ENCODE results near the gene RRP15.

RRP15 gene

DNA sequence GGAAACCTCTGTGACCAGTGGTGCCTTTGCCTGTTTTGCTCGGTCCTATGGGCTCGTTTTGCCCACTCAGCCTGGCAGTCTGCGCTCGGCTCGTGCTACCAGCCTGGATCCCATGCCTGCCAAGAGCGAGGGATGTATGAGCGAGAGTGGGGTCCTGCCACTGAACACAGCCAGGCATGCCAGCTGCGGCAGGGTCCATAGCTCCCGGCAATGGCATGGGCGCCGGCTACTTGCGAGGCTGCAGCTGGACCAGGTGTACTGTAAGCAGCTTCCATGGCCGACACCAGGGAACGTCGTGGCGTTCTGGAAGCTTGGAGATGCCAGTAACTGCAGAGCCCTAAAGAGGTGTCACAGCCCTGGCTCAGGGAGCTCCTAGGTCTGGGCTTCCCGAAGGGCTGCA is 37.7 kb downstream of the RRP15 start:
- no peak overlapping the region for H3K18ac ChIP-seq (ENCODE audit: low read length)
- H4K91ac ChIP-seq (ENCODE audit: low read depth, low read length) = no peak overlapping the region
- no peaks in the 10 kb centered on the region for H3K27me3 ChIP-seq (ENCODE audit: insufficient read depth, low read length)
- no peak overlapping the region for H4K12ac ChIP-seq (ENCODE audit: low read depth, low read length)
- WGBS (ENCODE audit: extremely low coverage, insufficient coverage, insufficient read length) = no CpG with 5 or more reads among the region's 17 CpGs
- DNase-seq = no peak
- no peak overlapping the region for H3K4me2 ChIP-seq (ENCODE audit: low read length)
- H3K9me3 ChIP-seq (ENCODE audit: insufficient read depth, low read depth, low read length) = no peaks in the 10 kb centered on the region
- H3K27ac ChIP-seq (ENCODE audit: low read depth, low read length) = no peak overlapping the region
- no peak overlapping the region for H4K8ac ChIP-seq (ENCODE audit: low read depth, low read length)
- H3K79me2 ChIP-seq (ENCODE audit: control insufficient read depth, insufficient read depth, low read length, poor library complexity) = no peaks in the 10 kb centered on the region
- H3K4ac ChIP-seq (ENCODE audit: low read depth, low read length) = no peak overlapping the region
- H3K36me3 ChIP-seq (ENCODE audit: control insufficient read depth in 1 of 2, insufficient read depth in 2 of 2, low read length in 2 of 2) = peaks cover 0 to 14% of the 10 kb centered on the region in 2 experiments
- no peak overlapping the region for H2BK120ac ChIP-seq (ENCODE audit: insufficient read depth, low read length, poor library complexity)
- H2BK12ac ChIP-seq (ENCODE audit: low read length) = no peak overlapping the region
- no peak overlapping the region for H2BK5ac ChIP-seq (ENCODE audit: low read depth, low read length, poor library complexity)
- no peaks in the 10 kb centered on the region for H3K4me1 ChIP-seq (ENCODE audit: control insufficient read depth in 1 of 2, insufficient read depth in 2 of 2, low read length in 2 of 2)
- H2AK5ac ChIP-seq (ENCODE audit: low read length) = no peak overlapping the region
- no peak overlapping the region for H3K9ac ChIP-seq (ENCODE audit: low read length)
- no peak overlapping the region for H3K23ac ChIP-seq (ENCODE audit: low read length)
- no peak overlapping the region for H2AFZ ChIP-seq (ENCODE audit: insufficient read depth, low read length, poor library complexity)
- no peak overlapping the region for H3K14ac ChIP-seq (ENCODE audit: low read length)
- no peaks in the 10 kb centered on the region for H3K79me1 ChIP-seq (ENCODE audit: low read length)
- no peak overlapping the region for H3K4me3 ChIP-seq (ENCODE audit: low read depth, low read length)

DNA sequence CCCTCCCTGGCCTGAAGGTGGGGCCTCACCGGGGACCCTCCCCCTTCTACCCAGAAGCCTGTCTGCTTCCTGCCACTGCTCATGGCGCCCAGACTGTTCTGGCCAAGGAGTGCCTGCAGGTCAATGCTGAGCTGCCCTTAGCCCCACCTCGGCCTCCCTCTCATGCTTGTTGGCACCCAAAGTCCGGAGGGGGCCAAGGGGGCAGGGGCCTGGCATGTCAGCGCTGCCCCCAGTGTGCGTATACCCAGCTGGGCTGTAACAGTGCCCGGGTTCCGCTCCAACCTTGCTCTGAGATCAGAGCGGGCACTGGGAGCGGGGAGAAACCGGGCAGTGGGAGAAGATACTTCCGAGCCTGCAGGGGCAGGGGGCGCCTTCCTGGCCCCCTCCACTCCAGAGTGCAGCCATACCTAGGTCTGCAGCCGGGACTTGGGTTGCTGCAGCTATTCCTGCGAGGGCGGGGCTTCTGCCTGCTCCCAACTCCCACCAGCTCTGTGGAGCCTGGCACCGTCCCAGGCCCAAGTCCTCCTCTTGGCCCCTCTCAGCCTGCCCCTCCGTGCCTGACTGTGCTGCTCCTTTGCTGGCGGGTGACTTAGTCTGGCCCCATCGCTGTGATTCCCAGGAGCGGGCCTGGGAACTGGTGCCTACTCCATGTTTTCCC is 38.6 kb downstream of the RRP15 start:
- no peaks in the 10 kb centered on the region for H3K27me3 ChIP-seq (ENCODE audit: insufficient read depth, low read length)
- peaks cover 0 to 14% of the 10 kb centered on the region in 2 experiments for H3K36me3 ChIP-seq (ENCODE audit: control insufficient read depth in 1 of 2, insufficient read depth in 2 of 2, low read length in 2 of 2)
- no peak overlapping the region for H4K12ac ChIP-seq (ENCODE audit: low read depth, low read length)
- H3K14ac ChIP-seq (ENCODE audit: low read length) = no peak overlapping the region
- no peak overlapping the region for H3K9ac ChIP-seq (ENCODE audit: low read length)
- whole genome bisulfite sequencing (ENCODE audit: extremely low coverage, insufficient coverage, insufficient read length) = no CpG with 5 or more reads among the region's 21 CpGs
- H2BK120ac ChIP-seq (ENCODE audit: insufficient read depth, low read length, poor library complexity) = no peak overlapping the region
- no peaks in the 10 kb centered on the region for H3K79me2 ChIP-seq (ENCODE audit: control insufficient read depth, insufficient read depth, low read length, poor library complexity)
- H3K4me3 ChIP-seq (ENCODE audit: low read depth, low read length) = no peak overlapping the region
- H3K4ac ChIP-seq (ENCODE audit: low read depth, low read length) = no peak overlapping the region
- no peaks in the 10 kb centered on the region for H3K79me1 ChIP-seq (ENCODE audit: low read length)
- H2AK5ac ChIP-seq (ENCODE audit: low read length) = no peak overlapping the region
- H3K18ac ChIP-seq (ENCODE audit: low read length) = no peak overlapping the region
- no peaks in the 10 kb centered on the region for H3K9me3 ChIP-seq (ENCODE audit: insufficient read depth, low read depth, low read length)
- H3K27ac ChIP-seq (ENCODE audit: low read depth, low read length) = no peak overlapping the region
- H2BK12ac ChIP-seq (ENCODE audit: low read length) = no peak overlapping the region
- H2BK5ac ChIP-seq (ENCODE audit: low read depth, low read length, poor library complexity) = no peak overlapping the region
- no peak for DNase-seq
- no peak overlapping the region for H2AFZ ChIP-seq (ENCODE audit: insufficient read depth, low read length, poor library complexity)
- H3K23ac ChIP-seq (ENCODE audit: low read length) = no peak overlapping the region
- H3K4me2 ChIP-seq (ENCODE audit: low read length) = no peak overlapping the region
- no peaks in the 10 kb centered on the region for H3K4me1 ChIP-seq (ENCODE audit: control insufficient read depth in 1 of 2, insufficient read depth in 2 of 2, low read length in 2 of 2)
- H4K91ac ChIP-seq (ENCODE audit: low read depth, low read length) = no peak overlapping the region
- no peak overlapping the region for H4K8ac ChIP-seq (ENCODE audit: low read depth, low read length)

DNA sequence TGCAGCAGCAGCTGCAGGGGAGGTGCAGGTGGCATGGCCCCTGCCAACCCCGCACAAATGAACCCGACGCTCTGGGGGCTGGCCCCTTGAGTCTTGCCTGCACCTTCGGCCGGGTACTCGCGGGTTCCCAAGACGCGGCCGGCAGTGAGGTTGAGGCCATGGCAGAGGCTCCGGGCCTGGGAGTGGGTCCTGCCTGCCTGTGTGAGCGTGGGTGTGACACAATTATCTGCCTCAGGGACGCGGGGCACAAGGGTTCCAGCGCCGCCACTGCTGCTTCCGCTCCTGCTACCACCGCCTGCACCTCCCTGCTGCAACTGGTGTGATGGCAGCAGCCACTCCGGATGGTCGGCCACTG is 39.1 kb downstream of the RRP15 start:
- Histone ChIP-seq H3K18ac (ENCODE audit: low read length) (no peak overlapping the region), H4K12ac (ENCODE audit: low read depth, low read length) (no peak overlapping the region), H2BK120ac (ENCODE audit: insufficient read depth, low read length, poor library complexity) (no peak overlapping the region), H3K4me3 (ENCODE audit: low read depth, low read length) (no peak overlapping the region), H3K4me1 (ENCODE audit: control insufficient read depth in 1 of 2, insufficient read depth in 2 of 2, low read length in 2 of 2) (no peaks in the 10 kb centered on the region), H4K91ac (ENCODE audit: low read depth, low read length) (no peak overlapping the region), H2BK12ac (ENCODE audit: low read length) (no peak overlapping the region), H3K4me2 (ENCODE audit: low read length) (no peak overlapping the region), H3K79me1 (ENCODE audit: low read length) (no peaks in the 10 kb centered on the region), H3K79me2 (ENCODE audit: control insufficient read depth, insufficient read depth, low read length, poor library complexity) (no peaks in the 10 kb centered on the region), H2AK5ac (ENCODE audit: low read length) (no peak overlapping the region), H3K27me3 (ENCODE audit: insufficient read depth, low read length) (no peaks in the 10 kb centered on the region), H3K4ac (ENCODE audit: low read depth, low read length) (no peak overlapping the region), H3K9me3 (ENCODE audit: insufficient read depth, low read depth, low read length) (no peaks in the 10 kb centered on the region), H3K36me3 (ENCODE audit: control insufficient read depth in 1 of 2, insufficient read depth in 2 of 2, low read length in 2 of 2) (peaks cover 0 to 14% of the 10 kb centered on the region in 2 experiments), H3K14ac (ENCODE audit: low read length) (no peak overlapping the region), H3K9ac (ENCODE audit: low read length) (no peak overlapping the region), H3K23ac (ENCODE audit: low read length) (no peak overlapping the region), H2AFZ (ENCODE audit: insufficient read depth, low read length, poor library complexity) (no peak overlapping the region), H3K27ac (ENCODE audit: low read depth, low read length) (no peak overlapping the region), H2BK5ac (ENCODE audit: low read depth, low read length, poor library complexity) (no peak overlapping the region), H4K8ac (ENCODE audit: low read depth, low read length) (no peak overlapping the region)
- no peak for DNase-seq
- no CpG with 5 or more reads among the region's 20 CpGs for WGBS (ENCODE audit: extremely low coverage, insufficient coverage, insufficient read length)

DNA sequence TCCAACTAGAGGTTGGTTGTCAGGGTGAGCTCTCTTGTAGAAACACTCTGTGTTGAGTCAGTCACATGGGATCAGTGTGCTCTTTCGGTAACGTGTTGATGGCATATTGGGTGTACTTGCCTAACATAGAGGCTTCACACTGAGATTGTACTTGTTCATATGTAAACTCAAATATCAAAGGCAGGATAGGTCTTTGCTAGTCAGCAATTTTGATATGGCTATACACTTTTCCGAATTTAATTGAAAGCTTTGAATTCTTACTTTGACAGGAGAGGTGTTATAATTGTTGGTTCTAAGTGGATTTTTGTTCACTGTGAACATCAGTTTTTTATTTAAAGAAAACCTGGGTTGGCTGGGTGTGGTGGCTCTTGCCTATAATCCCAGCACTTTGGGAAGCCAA is 43.7 kb downstream of the RRP15 start:
- WGBS (ENCODE audit: extremely low coverage, insufficient coverage, insufficient read length) = no CpG with 5 or more reads among the region's 3 CpGs

More for the DNA sequence above, 43.7 kb downstream of the RRP15 start:
- Histone ChIP-seq H3K36me3 (ENCODE audit: control insufficient read depth in 1 of 2, insufficient read depth in 2 of 2, low read length in 2 of 2) (peaks cover 0 to 2% of the 10 kb centered on the region in 2 experiments), H2BK12ac (ENCODE audit: low read length) (no peak overlapping the region), H4K12ac (ENCODE audit: low read depth, low read length) (no peak overlapping the region), H3K23ac (ENCODE audit: low read length) (no peak overlapping the region), H3K14ac (ENCODE audit: low read length) (no peak overlapping the region), H3K4me1 (ENCODE audit: control insufficient read depth in 1 of 2, insufficient read depth in 2 of 2, low read length in 2 of 2) (no peaks in the 10 kb centered on the region), H3K4me3 (ENCODE audit: low read depth, low read length) (no peak overlapping the region), H3K79me2 (ENCODE audit: control insufficient read depth, insufficient read depth, low read length, poor library complexity) (no peaks in the 10 kb centered on the region), H2AFZ (ENCODE audit: insufficient read depth, low read length, poor library complexity) (no peak overlapping the region), H3K27me3 (ENCODE audit: insufficient read depth, low read length) (no peaks in the 10 kb centered on the region), H3K27ac (ENCODE audit: low read depth, low read length) (no peak overlapping the region), H3K79me1 (ENCODE audit: low read length) (no peaks in the 10 kb centered on the region), H3K18ac (ENCODE audit: low read length) (no peak overlapping the region), H3K9ac (ENCODE audit: low read length) (no peak overlapping the region), H3K4me2 (ENCODE audit: low read length) (no peak overlapping the region), H3K4ac (ENCODE audit: low read depth, low read length) (no peak overlapping the region), H4K8ac (ENCODE audit: low read depth, low read length) (no peak overlapping the region), H2BK120ac (ENCODE audit: insufficient read depth, low read length, poor library complexity) (no peak overlapping the region), H3K9me3 (ENCODE audit: insufficient read depth, low read depth, low read length) (no peaks in the 10 kb centered on the region), H2AK5ac (ENCODE audit: low read length) (no peak overlapping the region), H2BK5ac (ENCODE audit: low read depth, low read length, poor library complexity) (no peak overlapping the region), H4K91ac (ENCODE audit: low read depth, low read length) (no peak overlapping the region)
- DNase-seq = no peak

Measured in trophoblast cell (in vitro differentiated cells and primary cell).